Astrocyte (in vitro differentiated cells and primary cell): ENCODE results near the gene ZBTB34. TPM values are rescaled to one million over a fixed set of nuclear protein-coding genes. Genes with fewer than 3 reads are reported as not detected.

ENCODE experiments used
- DNase-seq: peaks from one replicate; pipeline ENCODE4 v3.0.0-alpha.2; 2010; ENCODE audit warnings: low read depth
- FAIRE-seq: peaks from 2 replicates; lab custom pipeline; 2011; peaks lifted over from hg19 to GRCh38; lab: Jason Lieb, UNC
- H2AFZ ChIP-seq: 2 replicates; pipeline ENCODE4 v1.6.0; 2012; ENCODE audit warnings: low read depth, low read length, inconsistent platforms
- H3K27ac ChIP-seq: 2 replicates; pipeline ENCODE4 v1.5.1; 2011; ENCODE audit warnings: low read depth, low read length, inconsistent platforms
- H3K27me3 ChIP-seq: 2 replicates; pipeline ENCODE4 v1.6.0; 2011; ENCODE audit warnings: low read length, inconsistent platforms; ENCODE audit not compliant: insufficient read depth
- H3K36me3 ChIP-seq: 2 replicates; pipeline ENCODE4 v1.5.1; 2011; ENCODE audit warnings: low read length, inconsistent platforms; ENCODE audit not compliant: insufficient read depth
- H3K4me1 ChIP-seq: 2 replicates; pipeline ENCODE4 v1.5.1; 2011; ENCODE audit warnings: low read length, inconsistent platforms; ENCODE audit not compliant: insufficient read depth
- H3K4me2 ChIP-seq: 2 replicates; pipeline ENCODE4 v1.6.0; 2012; ENCODE audit warnings: low read length, inconsistent platforms
- H3K4me3 ChIP-seq: 2 replicates; pipeline ENCODE4 v1.5.1; 2011; ENCODE audit warnings: low read depth, mild to moderate bottlenecking, low read length, inconsistent platforms; ENCODE audit not compliant: insufficient read depth
- H3K79me2 ChIP-seq: 2 replicates; pipeline ENCODE4 v1.6.0; 2012; ENCODE audit warnings: mild to moderate bottlenecking, low read length, inconsistent platforms; ENCODE audit not compliant: insufficient read depth
- H3K9ac ChIP-seq: 2 replicates; pipeline ENCODE4 v1.6.0; 2012; ENCODE audit warnings: mild to moderate bottlenecking, low read length, inconsistent platforms
- H3K9me3 ChIP-seq: 2 replicates; pipeline ENCODE4 v1.5.1; 2012; ENCODE audit warnings: low read depth, mild to moderate bottlenecking, low read length, inconsistent platforms; ENCODE audit not compliant: insufficient read depth
- H4K20me1 ChIP-seq: 2 replicates; pipeline ENCODE4 v1.6.0; 2012; ENCODE audit warnings: low read length, inconsistent platforms; ENCODE audit not compliant: insufficient read depth
- H3K27ac Mint-ChIP-seq: one replicate; pipeline ENCODE4 v1.8.0; 2021; ENCODE audit warnings: mild to moderate bottlenecking, mixed read lengths; ENCODE audit not compliant: unreplicated experiment
- H3K27me3 Mint-ChIP-seq: one replicate; pipeline ENCODE4 v1.8.0; 2021; ENCODE audit warnings: low read depth, mixed read lengths; ENCODE audit not compliant: unreplicated experiment
- H3K36me3 Mint-ChIP-seq: one replicate; pipeline ENCODE4 v1.8.0; 2021; ENCODE audit warnings: low read depth, mixed read lengths; ENCODE audit not compliant: unreplicated experiment
- H3K4me1 Mint-ChIP-seq: one replicate; pipeline ENCODE4 v1.8.0; 2021; ENCODE audit warnings: low read depth, mixed read lengths; ENCODE audit not compliant: unreplicated experiment
- H3K4me3 Mint-ChIP-seq: one replicate; pipeline ENCODE4 v1.8.0; 2021; ENCODE audit warnings: mild to moderate bottlenecking, moderate library complexity, mixed read lengths; ENCODE audit not compliant: unreplicated experiment
- H3K9me3 Mint-ChIP-seq: one replicate; pipeline ENCODE4 v1.8.0; 2021; ENCODE audit warnings: mild to moderate bottlenecking, mixed read lengths; ENCODE audit not compliant: unreplicated experiment
- CTCF ChIP-seq: IDR thresholded peaks from 2 replicates; pipeline ENCODE4 v1.5.1; 2011; ENCODE audit warnings: low read depth, mild to moderate bottlenecking, inconsistent platforms, low read length, moderate library complexity; ENCODE audit not compliant: insufficient read depth
- EZH2 ChIP-seq: IDR thresholded peaks from 2 replicates; pipeline ENCODE4 v1.6.1; 2012; ENCODE audit warnings: mild to moderate bottlenecking, low read length, inconsistent platforms; ENCODE audit not compliant: insufficient read depth
- total RNA-seq: library from RNA; stranded (reverse); gene quantifications from 2 replicates; pipeline ENCODE4 v1.2.1, GENCODE V29; 2021

ZBTB34 gene
- total RNA-seq, 1 donor from 2014 or later, result 14.7 TPM

- H3K27ac Mint-ChIP-seq, result no peak overlapping the region
- no peak for DNase-seq
- H4K20me1 ChIP-seq, result peaks cover 58% of the 10 kb centered on the region
Measured at GRCh38 chr9:126838895-126839294, 21.5 kb upstream of the ZBTB34 start.

DNA sequence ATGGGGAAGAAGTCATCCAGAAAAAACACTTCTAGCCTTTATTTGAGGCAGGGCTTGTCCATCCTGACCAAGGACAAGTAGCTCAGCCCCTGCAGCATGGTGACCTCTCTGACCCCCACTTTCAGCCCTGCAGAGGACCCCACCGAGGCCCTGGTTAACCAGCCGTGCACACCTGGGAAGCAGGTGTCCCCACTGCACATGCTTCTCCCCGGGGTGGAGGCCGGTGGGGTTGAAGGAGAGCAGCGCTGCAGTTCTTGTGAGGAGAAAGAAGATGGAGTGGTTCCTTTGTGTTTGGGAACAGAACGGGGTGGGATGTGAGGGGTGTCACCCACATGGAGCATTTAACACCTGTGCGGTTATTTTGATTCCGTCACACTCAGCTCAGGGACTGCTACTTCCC, 21.1 kb upstream of the ZBTB34 start:
- H3K9me3 Mint-ChIP-seq, result no peaks in the 10 kb centered on the region
- no peak overlapping the region for H3K27ac Mint-ChIP-seq
- TF ChIP-seq EZH2, result no peak
- TF ChIP-seq CTCF, result no peak
- peaks cover 10% of the 10 kb centered on the region for H3K4me1 ChIP-seq
- H3K27me3 ChIP-seq, result no peaks in the 10 kb centered on the region
- no peaks in the 10 kb centered on the region for H3K27me3 Mint-ChIP-seq
- no peak for FAIRE-seq
- peaks cover 10% of the 10 kb centered on the region for H3K4me1 Mint-ChIP-seq
- no peak overlapping the region for H3K4me3 Mint-ChIP-seq
- no peak for DNase-seq
- H3K27ac ChIP-seq, result no peak overlapping the region
- no peak overlapping the region for H3K9ac ChIP-seq
- H3K4me2 ChIP-seq, result no peak overlapping the region
- H3K79me2 ChIP-seq, result peaks cover 26% of the 10 kb centered on the region
- no peak overlapping the region for H3K4me3 ChIP-seq
- no peaks in the 10 kb centered on the region for H3K9me3 ChIP-seq
- H3K36me3 Mint-ChIP-seq, result peaks cover 20% of the 10 kb centered on the region
- peaks cover 6% of the 10 kb centered on the region for H3K36me3 ChIP-seq
- peaks cover 54% of the 10 kb centered on the region for H4K20me1 ChIP-seq
- no peak overlapping the region for H2AFZ ChIP-seq

More at GRCh38 chr9:126838895-126839294, 21.5 kb upstream of the ZBTB34 start:
- no peaks in the 10 kb centered on the region for H3K9me3 Mint-ChIP-seq
- Histone ChIP-seq H3K36me3 (peaks cover 6% of the 10 kb centered on the region), H2AFZ (no peak overlapping the region), H3K4me2 (no peak overlapping the region), H3K9me3 (no peaks in the 10 kb centered on the region), H3K4me3 (no peak overlapping the region), H3K27me3 (no peaks in the 10 kb centered on the region), H3K9ac (no peak overlapping the region), H3K27ac (no peak overlapping the region), H3K79me2 (peaks cover 26% of the 10 kb centered on the region), H3K4me1 (peaks cover 7% of the 10 kb centered on the region)
- no peaks in the 10 kb centered on the region for H3K27me3 Mint-ChIP-seq
- no peak for TF ChIP-seq CTCF
- no peak for TF ChIP-seq EZH2
- H3K4me3 Mint-ChIP-seq, result no peak overlapping the region
- H3K4me1 Mint-ChIP-seq, result peaks cover 9% of the 10 kb centered on the region
- peaks cover 20% of the 10 kb centered on the region for H3K36me3 Mint-ChIP-seq
- no peak for FAIRE-seq

GRCh38 chr9:126842220-126842842, 18.1 kb upstream of the ZBTB34 start:
- Histone ChIP-seq H3K36me3 (no peaks in the 10 kb centered on the region), H3K4me2 (no peak overlapping the region), H4K20me1 (peaks cover 28% of the 10 kb centered on the region), H3K79me2 (peaks cover 7% of the 10 kb centered on the region), H3K4me3 (no peak overlapping the region), H2AFZ (no peak overlapping the region), H3K9ac (no peak overlapping the region), H3K9me3 (no peaks in the 10 kb centered on the region), H3K4me1 (peaks cover 10% of the 10 kb centered on the region), H3K27ac (no peak overlapping the region), H3K27me3 (no peaks in the 10 kb centered on the region)
- Mint-ChIP-seq H3K36me3 (peaks cover 18% of the 10 kb centered on the region), H3K4me1 (peaks cover 10% of the 10 kb centered on the region), H3K4me3 (no peak overlapping the region), H3K9me3 (no peaks in the 10 kb centered on the region), H3K27me3 (no peaks in the 10 kb centered on the region), H3K27ac (no peak overlapping the region)
- no peak for FAIRE-seq
- DNase-seq, result no peak
- TF ChIP-seq EZH2 (no peak), CTCF (no peak)
